Left renal cortex interstitium (tissue), 4 donors: ENCODE data around the gene APBA1. TPM values are rescaled to one million over a fixed set of nuclear protein-coding genes. Genes with fewer than 3 reads are reported as not detected.
A peak's percentile ranks its signal among the peaks of the same experiment; 100 is the strongest.

Experiments
- DNase-seq, 4 donors: peaks; one replicate each; pipeline ENCODE4 v3.0.0-alpha.2; 2013; ENCODE audit warnings: low read depth in 4 of 4, low spot score in 2 of 4, missing footprints in 1 of 4
- polyA plus RNA-seq, 4 donors: library from polyadenylated mRNA; unstranded; fragments of 120-200 nt; gene quantifications; one replicate each; pipeline ENCODE4 v1.2.1, GENCODE V29; 2013; ENCODE audit not compliant: insufficient read length in 4 of 4

Gene APBA1
- polyA plus RNA-seq, 4 donors: 13.6 to 17.8 (median 16.6) TPM

DNA sequence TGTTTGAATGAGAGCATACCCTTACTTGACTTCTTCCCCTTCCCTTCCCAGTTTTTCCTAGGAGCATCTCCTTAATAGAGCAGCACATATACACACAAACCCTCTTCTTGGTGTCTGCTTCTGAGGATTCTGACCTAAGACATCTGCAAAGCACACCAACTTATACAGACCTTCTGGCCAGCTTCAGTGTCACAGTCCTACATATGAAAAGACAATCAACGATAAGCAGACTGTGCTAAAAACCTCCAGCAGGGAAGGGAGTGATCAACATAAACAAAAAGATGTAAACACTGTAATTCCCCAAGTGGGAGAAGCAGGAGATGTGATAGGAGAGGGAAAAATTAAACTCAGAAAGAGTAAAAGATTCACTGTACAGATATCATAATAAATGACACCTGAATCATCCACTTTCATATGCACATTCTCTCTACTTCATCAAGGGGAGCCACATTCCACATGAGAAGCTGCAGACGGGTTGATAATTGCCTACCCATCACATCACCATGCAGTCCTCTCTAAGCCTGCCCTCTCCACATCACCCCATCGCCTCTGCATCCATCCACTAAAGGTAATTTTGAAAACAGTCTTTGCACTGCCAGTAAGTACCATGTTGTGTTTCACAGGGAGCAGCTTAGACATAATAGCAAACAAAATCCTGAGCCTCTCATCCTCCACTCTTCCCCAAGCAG is 13.0 kb downstream of the APBA1 start:
- no peak for DNase-seq

DNA sequence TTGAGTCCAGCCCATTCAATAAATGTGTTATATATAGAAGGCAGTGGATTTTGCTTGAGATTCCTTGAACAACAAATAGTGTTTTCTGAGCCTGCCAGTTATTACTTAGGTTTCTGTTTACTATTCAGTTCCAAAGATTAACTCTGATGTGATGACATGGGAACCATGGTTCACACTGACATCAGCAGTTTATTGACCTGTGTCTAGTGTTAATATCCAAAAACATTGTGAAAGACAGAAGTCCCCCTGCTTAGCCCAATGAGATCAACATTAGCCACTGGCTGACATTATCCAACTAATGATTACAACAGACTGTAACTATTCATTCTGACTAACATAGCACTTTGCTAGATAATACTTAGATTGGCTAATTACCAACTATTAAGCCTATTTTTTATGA is 14.9 kb downstream of the APBA1 start:
- DNase-seq: no peak

DNA sequence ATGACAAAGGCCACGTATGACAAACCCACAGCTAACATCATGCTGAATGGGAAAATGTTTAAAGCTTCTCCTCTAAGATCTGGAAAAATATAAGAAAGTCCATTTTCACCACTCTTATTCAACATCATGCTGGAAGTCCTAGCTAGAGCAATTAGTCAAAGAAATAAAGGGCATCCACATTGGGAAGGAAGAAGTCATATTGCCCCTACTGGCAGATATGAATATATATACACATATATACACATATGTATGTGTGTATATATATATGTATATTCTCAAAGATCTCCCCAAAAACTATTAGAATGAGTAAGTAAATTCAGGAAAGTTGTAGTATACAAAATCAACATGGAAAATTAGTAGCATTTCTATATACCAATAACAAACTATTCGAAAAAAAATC is 17.1 kb downstream of the APBA1 start:
- no peak for DNase-seq

DNA sequence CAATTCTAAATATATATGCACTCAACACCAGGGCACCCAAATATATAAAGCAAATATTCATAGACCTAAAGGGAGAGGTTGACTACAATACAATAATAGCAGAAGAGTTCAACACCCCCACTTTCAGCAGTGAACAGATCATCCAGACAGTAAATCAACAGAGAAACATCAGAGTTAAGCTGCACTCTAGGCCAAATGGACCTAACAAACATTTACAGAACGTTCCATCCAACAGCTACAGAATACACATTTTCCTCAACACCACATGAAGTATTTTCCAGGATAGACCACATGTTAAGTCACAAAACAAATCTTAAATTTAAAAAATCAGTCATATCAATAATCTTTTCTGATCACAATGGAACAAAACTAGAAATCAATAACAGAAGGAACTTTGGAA is 18.9 kb downstream of the APBA1 start:
- DNase-seq: no peak

DNA sequence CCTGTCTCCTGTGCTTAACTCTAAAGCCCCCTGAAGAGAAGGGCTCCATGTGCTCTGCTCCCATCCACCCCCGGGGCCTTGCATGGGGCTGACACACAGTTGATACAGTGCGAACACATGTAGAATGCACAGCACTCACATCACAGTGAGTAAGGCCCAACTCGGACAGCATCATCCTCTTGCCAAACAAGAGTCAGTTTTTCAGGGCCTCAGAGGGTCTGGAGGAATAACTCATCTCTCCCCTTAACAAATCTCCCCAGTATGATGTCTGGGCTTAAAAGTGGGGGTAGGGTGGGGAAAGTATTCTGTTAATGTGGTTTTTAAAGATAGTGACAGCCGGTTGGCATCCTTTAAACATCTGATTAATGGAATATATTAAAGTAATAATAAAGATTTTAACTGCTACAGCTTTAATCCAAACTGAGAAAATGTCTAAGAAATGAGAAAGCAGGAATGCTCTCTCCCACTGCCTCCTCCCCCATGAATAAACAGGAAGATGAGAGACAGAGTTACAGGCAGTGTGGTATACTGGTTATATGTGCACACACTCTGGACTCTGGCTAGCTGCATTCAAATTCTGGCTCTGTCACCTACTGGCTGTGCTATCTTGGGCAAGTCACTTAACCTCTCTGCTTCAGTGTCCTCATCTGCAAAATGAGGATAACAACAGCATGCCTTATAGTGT is 22.5 kb downstream of the APBA1 start:
- DNase-seq: no peak

DNA sequence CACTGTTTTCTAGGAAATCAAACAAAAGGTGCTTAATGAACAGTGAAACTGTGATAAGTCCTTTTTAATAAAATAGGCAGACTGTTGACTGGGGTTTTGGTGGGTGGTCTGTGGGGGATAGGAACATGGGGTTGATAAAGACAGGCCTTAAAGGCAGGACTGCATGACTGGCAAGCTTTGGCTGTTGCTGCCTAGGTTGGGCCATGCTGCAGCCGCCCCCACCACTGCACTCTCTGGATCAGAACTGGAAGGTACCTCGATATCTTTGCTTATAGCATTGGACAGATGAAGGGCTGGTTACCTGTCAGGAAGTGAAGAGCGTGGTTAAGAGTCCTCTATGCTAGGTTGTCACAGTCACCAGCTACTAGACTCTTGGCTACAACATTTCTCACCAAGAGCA is 24.4 kb downstream of the APBA1 start:
- no peak for DNase-seq

DNA sequence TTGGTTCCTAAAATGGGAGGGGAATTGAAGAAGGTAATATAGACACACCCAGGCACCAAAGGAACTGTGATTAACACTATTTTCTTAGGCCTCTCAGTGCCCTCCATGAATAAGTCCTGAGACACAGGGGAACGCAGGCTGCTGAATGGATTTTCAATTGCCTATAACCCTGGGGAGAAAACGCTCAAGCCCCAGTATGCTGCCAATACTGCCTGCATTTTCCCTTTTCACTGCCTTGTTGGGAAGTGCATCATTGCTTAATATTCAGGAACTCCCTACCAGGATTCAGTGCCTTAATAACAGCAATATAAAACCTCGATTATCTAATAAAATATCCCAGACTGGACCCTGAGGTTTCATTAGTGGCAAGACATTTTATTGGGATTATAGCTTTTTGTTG is 25.4 kb downstream of the APBA1 start:
- no peak for DNase-seq

DNA sequence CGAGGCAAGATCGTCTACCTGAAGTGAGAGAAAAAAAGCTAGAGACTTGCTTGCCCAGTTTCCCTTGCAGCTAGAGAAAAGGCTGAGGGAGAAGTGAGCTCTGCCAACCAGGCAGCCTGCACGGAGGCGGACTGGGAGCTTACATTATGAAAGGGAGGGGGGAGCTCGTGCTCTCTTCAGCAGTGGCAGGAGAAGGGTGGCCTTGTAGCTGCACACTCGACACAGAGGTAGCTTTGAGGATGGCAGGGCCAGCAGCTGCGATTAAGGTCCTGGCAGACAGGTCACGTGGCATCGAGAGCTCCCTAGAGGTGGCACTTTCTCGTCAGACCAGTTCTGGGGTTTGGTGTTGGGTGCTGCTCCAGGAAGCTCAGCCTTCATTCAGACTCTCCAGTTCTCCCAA is 26.7 kb downstream of the APBA1 start:
- no peak for DNase-seq

DNA sequence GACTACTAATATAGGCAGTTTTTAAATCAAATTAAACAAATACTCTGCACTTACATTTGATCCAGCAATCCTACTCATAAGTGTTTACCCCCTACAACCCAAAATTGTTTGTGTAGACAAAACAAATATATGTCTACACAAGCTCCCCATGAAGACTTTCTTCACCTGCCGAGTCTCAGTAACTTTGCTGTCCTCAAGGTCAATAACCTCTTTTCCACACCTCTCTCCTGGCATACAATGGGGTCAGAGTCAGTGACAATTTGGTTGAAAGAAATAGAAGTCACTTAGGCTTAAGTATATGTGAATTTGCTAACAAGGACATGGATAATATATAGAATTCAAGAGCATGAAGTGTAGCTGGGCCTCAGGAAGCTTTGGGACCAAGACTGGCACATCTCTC is 29.1 kb downstream of the APBA1 start:
- DNase-seq: no peak

DNA sequence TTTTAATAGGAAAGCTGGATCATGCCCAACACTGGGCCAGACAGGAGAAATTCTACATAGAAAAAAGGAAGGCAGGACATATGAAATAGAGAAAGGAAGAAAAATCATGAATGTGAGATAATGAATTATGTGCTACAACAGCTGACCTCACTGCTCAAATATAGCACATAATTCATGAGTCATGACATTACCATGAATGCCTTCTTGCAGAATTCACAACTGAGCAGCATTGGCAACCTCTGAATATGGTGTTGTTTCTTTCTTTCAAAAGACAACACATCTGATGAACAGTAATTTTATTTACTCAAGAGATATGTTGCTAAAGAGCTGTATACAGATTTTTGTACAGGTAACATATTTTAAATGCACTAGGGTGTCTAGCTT is 34.4 kb downstream of the APBA1 start:
- DNase-seq: no peak

DNA sequence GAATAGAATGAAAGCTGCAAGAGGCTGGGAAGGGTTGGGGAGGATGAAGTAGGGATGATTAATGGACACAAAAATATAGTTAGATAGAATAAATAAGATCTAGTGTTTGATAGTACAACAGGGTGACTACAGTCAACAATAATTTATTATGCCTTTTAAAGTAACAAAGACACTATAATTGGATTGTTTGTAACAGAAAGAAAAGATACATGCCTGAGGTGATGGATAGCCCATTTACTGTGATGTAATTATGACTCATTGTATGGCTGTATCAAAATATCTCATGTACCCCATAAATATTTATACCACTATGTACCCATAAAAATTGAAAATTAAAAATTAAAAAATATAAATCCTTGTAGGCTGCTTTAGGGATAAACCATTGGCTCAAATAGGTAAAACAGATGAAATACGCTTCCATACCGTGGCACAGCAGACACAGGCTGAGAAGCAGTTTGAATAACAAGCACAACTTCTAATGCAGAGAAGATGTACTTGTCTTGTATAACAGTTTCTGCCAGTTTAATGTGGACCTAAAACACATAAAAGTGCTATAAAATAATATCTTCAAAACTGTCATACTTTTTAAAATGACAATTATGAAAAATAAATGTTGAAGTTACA is 34.9 kb downstream of the APBA1 start:
- no peak for DNase-seq

DNA sequence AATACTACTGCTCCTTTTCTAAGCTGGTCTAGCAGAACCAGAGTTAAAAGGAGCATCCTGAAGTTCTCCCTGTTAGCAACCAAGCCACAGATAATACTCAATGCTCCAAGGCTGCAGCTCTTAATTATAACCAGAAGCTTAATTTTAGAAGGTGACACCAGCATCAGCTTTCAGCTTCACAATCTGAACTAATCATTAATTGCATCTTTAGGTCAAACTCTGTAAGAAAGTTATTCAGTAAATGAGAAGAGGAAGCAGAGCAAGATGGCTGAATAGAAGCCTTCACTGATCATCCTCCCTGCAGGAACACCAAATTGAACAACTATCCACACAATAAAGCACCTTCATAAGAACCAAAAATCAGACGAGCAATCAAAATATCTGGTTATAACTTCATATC is 38.5 kb downstream of the APBA1 start:
- no peak for DNase-seq

DNA sequence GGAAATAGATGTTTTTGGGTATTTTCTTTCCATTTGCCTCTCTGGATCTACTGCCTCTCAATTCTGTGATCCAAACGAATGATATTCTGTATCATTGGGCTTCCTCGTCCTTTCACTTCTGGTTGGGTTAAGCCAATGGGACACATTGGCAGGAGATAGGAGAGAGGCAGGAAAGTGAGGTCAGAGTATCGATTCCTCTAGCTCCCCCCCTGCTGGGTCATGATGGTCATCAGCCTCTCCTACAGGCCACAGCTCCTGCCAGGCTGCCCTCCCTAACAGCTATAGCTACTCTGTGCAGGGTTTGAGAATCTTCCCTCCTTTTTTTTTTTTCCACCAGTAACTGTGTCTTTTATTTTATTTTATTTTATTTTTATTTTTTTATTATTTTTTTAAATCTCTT is 39.4 kb downstream of the APBA1 start:
- no peak for DNase-seq

DNA sequence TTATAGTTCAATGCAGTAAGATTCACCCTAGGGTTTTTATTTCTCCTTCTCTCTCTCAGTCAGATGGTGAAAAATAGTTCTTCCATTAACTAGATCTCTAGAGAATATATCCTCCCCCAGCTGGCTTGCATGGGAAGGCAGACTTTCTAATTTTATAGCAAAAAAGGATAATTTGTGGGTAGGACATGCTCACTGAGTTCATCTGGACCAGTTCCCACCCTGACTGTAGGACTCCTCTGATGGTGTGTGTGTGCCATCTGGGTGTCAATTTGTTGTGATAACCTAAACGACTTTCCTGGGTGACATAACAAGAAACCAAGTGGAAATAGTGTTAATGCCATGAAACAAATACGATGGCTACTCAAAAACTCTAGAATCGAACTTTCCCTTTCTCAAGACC is 44.9 kb downstream of the APBA1 start:
- DNase-seq: no peak

DNA sequence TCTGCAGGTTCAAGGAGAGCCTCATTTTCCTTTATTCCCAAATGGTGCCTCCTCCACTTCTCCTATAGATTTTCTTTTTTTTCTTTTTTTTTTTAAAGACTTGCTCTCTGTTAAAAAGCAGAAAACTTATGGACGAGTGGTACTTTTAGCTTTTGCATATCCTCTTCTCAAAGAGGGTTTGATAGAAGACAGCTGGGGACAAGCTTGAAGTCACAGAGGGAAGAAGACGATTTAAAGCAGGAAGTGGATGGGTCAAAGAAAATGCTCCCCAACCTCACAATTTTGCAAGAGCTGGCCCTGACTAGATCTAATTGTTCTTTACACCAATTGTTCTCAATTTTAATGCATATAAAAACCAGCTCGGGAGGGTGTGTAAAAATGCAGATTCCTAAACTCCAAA is 48.9 kb downstream of the APBA1 start:
- peak in 3 of 4 donors; percentile 5 to 42 (median 31) for DNase-seq

DNA sequence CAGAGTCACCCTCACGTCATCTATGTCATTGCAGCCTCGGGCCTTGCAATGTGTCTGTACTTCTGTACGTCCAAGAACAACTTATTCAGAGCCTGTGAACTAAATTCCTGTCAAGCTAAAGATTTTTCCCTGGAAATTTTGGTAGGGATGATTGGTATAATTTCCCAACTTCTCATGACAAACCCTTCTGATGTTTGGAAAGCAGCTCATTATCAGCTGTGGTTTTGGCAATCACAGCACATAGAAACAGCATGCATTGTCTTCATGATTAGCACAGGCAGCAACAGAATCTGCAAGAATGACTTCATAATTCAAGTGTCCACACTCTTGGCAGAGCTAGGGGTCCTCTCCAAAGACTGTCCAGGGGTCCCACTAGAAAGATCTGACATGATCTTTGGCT is 49.5 kb downstream of the APBA1 start:
- no peak for DNase-seq

DNA sequence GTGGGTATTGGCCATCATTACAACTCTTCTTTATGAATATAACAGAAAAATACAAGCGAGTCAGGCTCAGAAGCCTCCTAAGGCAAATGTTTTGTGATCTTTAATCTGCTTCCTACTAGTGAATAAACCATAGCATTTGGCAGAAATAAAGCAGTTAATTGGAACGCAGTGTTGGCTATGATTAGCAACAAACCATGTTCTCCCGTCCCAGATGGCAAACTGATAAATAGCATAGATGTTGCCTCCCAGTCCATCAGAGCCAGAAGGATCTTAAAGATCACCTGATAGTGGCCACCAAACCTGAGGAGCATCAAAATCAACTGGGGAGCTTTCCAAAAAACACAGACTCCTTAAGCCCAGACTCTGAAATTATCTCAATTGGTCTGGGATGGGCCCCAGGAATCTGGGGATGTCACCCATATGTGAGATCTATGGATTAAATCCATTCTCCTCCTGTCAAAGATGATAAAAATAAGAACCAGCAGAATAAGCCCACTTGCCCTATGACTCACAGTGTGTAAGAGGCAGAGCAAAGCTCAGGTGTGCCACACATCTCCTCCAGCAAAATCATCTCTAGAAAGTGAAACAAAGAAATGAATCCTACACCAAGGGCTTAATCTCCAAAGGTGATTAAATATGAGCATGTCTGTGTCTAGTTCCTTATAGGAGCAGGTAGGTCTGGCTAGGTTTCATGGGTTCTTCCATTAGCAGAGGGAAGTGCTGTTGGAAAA is 50.3 kb downstream of the APBA1 start:
- no peak for DNase-seq

DNA sequence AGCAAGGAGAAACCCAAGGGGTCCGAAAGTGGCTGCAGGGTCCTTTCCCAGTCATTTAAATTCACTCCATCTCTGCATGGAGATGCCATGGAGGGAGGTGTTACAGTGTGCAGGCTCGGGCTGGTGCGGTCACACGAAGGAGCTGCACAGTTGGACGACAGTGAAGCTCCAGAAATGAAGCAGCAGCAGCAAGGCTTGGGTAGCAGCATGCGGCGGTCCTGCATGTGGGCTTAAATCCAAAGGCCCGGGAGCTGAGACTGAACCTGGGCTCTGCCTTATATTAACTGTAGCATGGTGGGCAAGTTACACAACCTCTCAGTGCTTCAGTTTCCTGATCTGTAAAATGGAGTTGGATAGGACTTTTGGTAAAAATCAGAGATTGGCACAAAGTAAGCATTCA is 51.4 kb downstream of the APBA1 start:
- no peak for DNase-seq

DNA sequence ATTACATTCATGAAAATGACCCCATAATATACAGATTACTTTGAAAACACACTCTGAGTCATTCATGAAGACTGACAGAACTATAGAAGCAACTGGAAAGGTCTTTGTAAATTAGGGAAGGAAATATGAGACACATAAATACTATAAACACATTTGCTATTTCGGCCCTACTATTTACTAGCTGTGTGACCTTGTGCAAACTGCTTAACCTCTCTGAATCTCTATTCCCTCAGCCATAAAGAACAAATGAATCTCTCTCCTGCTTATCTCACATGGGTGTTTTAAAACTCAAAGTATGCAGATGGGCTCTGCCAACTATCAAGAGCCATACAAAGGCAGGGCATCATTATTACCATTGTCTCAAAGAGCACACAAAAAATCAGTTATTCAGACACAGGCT is 52.9 kb downstream of the APBA1 start:
- no peak for DNase-seq

DNA sequence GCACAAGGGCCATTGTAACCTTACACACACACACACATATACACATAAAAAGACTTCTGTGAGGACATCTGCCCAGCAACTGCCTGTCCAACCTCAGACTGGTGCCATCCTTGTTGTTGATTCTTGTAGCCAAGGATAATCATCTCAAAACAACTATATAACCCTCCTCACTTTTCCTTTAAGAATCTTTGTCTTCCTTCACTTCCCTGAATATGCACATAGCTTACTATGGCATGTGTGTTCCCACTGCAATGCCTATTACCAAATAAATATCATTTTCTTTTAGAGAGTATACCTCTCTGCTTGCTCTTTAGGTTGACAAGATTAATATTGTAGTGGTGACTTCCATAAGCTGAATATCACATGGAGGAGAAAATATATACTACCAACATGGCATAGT is 55.2 kb downstream of the APBA1 start:
- DNase-seq: no peak

DNA sequence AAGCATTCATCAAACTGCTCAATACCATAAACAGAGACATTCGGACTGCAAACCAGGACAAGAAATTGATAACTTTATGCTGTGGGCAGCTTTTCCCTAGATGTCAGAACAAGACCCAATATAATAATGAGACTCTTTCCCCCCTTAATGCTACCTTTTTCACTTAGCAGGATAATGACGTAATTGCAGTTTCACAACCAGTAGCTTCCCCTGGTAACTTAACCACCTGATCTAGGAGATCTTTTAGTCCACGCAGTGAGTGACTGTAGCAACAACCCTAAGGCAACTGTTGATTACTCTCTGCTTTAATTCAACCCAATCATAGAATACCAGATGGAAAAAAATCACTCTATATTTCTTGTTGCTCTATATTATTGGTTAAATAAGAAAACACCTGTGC is 56.3 kb downstream of the APBA1 start:
- DNase-seq: no peak

DNA sequence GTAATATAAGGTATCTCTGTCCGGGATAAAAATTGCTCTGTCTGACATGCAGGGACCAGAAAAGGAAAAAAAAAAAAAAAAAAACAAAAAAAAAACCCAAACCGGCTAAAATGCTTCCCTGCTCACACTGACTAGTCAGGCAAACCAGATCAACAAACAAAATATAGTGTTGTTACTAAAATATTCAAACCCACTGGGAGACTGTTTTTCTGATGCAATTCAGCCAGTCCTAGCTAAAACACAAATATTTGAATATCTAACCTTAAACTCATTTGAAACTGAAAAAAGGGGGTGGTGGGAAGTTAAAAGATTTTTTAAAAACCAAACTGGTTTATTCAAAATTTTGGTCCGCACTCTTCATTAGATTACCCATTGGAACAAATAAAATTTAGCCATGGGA is 61.0 kb downstream of the APBA1 start:
- DNase-seq: no peak
